H9 (cell line): ENCODE data around the gene COL27A1. TPM values are rescaled to one million over a fixed set of nuclear protein-coding genes. Genes with fewer than 3 reads are reported as not detected.

Experiments used
- DNase-seq: peaks from one replicate; pipeline ENCODE4 v3.0.0-alpha.2; 2017
- H2AFZ ChIP-seq: one replicate; pipeline ENCODE4 v1.6.1; 2013; ENCODE audit warnings: mild to moderate bottlenecking, low read length, control low read depth, moderate library complexity
- H2AK5ac ChIP-seq: 2 replicates; pipeline ENCODE4 v1.6.1; 2013; ENCODE audit warnings: low read length, control low read depth, mixed read lengths; ENCODE audit not compliant: insufficient read length
- H2BK120ac ChIP-seq: one replicate; pipeline ENCODE4 v1.6.1; 2013; ENCODE audit warnings: low read depth, mild to moderate bottlenecking, low read length, control low read depth, inconsistent platforms; ENCODE audit not compliant: poor library complexity, severe bottlenecking
- H2BK12ac ChIP-seq: 2 replicates; pipeline ENCODE4 v1.6.1; 2013; ENCODE audit warnings: low read length, control low read depth, mixed read lengths, low read depth; ENCODE audit not compliant: insufficient read length
- H2BK15ac ChIP-seq: 2 replicates; pipeline ENCODE4 v1.6.1; 2013; ENCODE audit warnings: low read depth, low read length, control low read depth
- H2BK20ac ChIP-seq: one replicate; pipeline ENCODE4 v1.6.1; 2013; ENCODE audit warnings: low read depth, mild to moderate bottlenecking, low read length, control low read depth, inconsistent platforms; ENCODE audit not compliant: poor library complexity, severe bottlenecking
- H2BK5ac ChIP-seq: 2 replicates; pipeline ENCODE4 v1.6.1; 2013; ENCODE audit warnings: low read length, control low read depth, mixed read lengths; ENCODE audit not compliant: insufficient read length
- H3K14ac ChIP-seq: 2 replicates; pipeline ENCODE4 v1.6.1; 2013; ENCODE audit warnings: low read length, control low read depth; ENCODE audit not compliant: insufficient read depth
- H3K18ac ChIP-seq: 2 replicates; pipeline ENCODE4 v1.6.1; 2013; ENCODE audit warnings: low read depth, mild to moderate bottlenecking, mixed read lengths, low read length, control low read depth; ENCODE audit not compliant: insufficient read length
- H3K23ac ChIP-seq: 2 replicates; pipeline ENCODE4 v1.6.1; 2013; ENCODE audit warnings: low read length, control low read depth, mixed read lengths, low read depth; ENCODE audit not compliant: insufficient read length
- H3K23me2 ChIP-seq: 2 replicates; pipeline ENCODE4 v1.6.1; 2013; ENCODE audit warnings: low read depth, mild to moderate bottlenecking, mixed read lengths, low read length, control low read depth; ENCODE audit not compliant: insufficient read length, poor library complexity, severe bottlenecking
- H3K27ac ChIP-seq: 2 replicates; pipeline ENCODE4 v1.5.1; 2013; ENCODE audit warnings: low read length, control low read depth, mixed read lengths, low read depth; ENCODE audit not compliant: insufficient read length
- H3K27me3 ChIP-seq: 2 replicates; pipeline ENCODE4 v1.6.1; 2013; ENCODE audit warnings: low read length, control low read depth, inconsistent platforms; ENCODE audit not compliant: insufficient read depth
- H3K4ac ChIP-seq: 2 replicates; pipeline ENCODE4 v1.6.1; 2013; ENCODE audit warnings: low read depth, mild to moderate bottlenecking, control low read depth, inconsistent platforms, low read length, moderate library complexity
- H3K4me1 ChIP-seq: 2 replicates; pipeline ENCODE4 v1.6.1; 2013; ENCODE audit warnings: low read length, control low read depth, inconsistent platforms; ENCODE audit not compliant: insufficient read depth
- H3K4me2 ChIP-seq: 2 replicates; pipeline ENCODE4 v1.6.1; 2013; ENCODE audit warnings: low read length, control low read depth, mixed read lengths; ENCODE audit not compliant: insufficient read length, insufficient read depth
- H3K56ac ChIP-seq: 2 replicates; pipeline ENCODE4 v1.6.1; 2013; ENCODE audit warnings: low read depth, mild to moderate bottlenecking, mixed read lengths, low read length, control low read depth; ENCODE audit not compliant: insufficient read length
- H3K79me1 ChIP-seq: 2 replicates; pipeline ENCODE4 v1.6.1; 2013; ENCODE audit warnings: low read depth, mild to moderate bottlenecking, moderate library complexity, low read length, control low read depth, inconsistent platforms; ENCODE audit not compliant: insufficient read depth, poor library complexity, severe bottlenecking
- H3K79me2 ChIP-seq: 2 replicates; pipeline ENCODE4 v1.6.1; 2013; ENCODE audit warnings: low read length, control low read depth, inconsistent platforms; ENCODE audit not compliant: insufficient read depth
- H3K9ac ChIP-seq: 2 replicates; pipeline ENCODE4 v1.6.1; 2013; ENCODE audit warnings: low read length, control low read depth, mixed read lengths; ENCODE audit not compliant: insufficient read length; ENCODE audit errors: extremely low read depth
- H3K9me3 ChIP-seq: one replicate; pipeline ENCODE4 v1.6.1; 2013; ENCODE audit warnings: low read depth, low read length, inconsistent platforms; ENCODE audit not compliant: control insufficient read depth
- H3T11ph ChIP-seq: one replicate; pipeline ENCODE4 v1.6.1; 2013; ENCODE audit warnings: mild to moderate bottlenecking, low read length, control low read depth, inconsistent platforms
- H4K20me1 ChIP-seq: one replicate; pipeline ENCODE4 v1.6.1; 2013; ENCODE audit not compliant: control insufficient read depth, insufficient read length, insufficient read depth
- H4K5ac ChIP-seq: 2 replicates; pipeline ENCODE4 v1.6.1; 2013; ENCODE audit warnings: low read depth, mild to moderate bottlenecking, mixed read lengths, low read length, control low read depth; ENCODE audit not compliant: insufficient read length
- H4K8ac ChIP-seq: replicated peaks from 2 replicates; pipeline ENCODE4 v1.6.1; 2013; ENCODE audit warnings: low read length, control low read depth, mixed read lengths, low read depth; ENCODE audit not compliant: insufficient read length
- H4K91ac ChIP-seq: 2 replicates; pipeline ENCODE4 v1.6.1; 2013; ENCODE audit warnings: low read depth, mild to moderate bottlenecking, moderate library complexity, mixed read lengths, low read length, control low read depth; ENCODE audit not compliant: insufficient read length
- H3K27ac Mint-ChIP-seq, 3 experiments: 2 replicates in 2 of 3; 3 replicates in 1 of 3; pipeline ENCODE4 v1.8.0; 2020 to 2021; ENCODE audit warnings: mixed read lengths in 3 of 3, mild to moderate bottlenecking in 1 of 3, moderate library complexity in 1 of 3
- H3K27me3 Mint-ChIP-seq: 2 replicates; pipeline ENCODE4 v1.8.0; 2021; ENCODE audit warnings: low read depth, mild to moderate bottlenecking, moderate library complexity, mixed read lengths
- H3K36me3 Mint-ChIP-seq, 3 experiments: 2 replicates in 2 of 3; 3 replicates in 1 of 3; pipeline ENCODE4 v1.8.0; 2020 to 2021; ENCODE audit warnings: low read depth in 3 of 3, mixed read lengths in 3 of 3; ENCODE audit not compliant: insufficient read depth in 1 of 3
- H3K4me1 Mint-ChIP-seq, 2 experiments: 2 replicates each; pipeline ENCODE4 v1.8.0; 2020; ENCODE audit warnings: mixed read lengths in 2 of 2
- H3K4me3 Mint-ChIP-seq, 2 experiments: 2 replicates in 1 of 2; 3 replicates in 1 of 2; pipeline ENCODE4 v1.8.0; 2020 to 2021; ENCODE audit warnings: mild to moderate bottlenecking in 2 of 2, mixed read lengths in 2 of 2, moderate library complexity in 1 of 2
- H3K9me3 Mint-ChIP-seq, 2 experiments: 2 replicates in 1 of 2; 3 replicates in 1 of 2; pipeline ENCODE4 v1.8.0; 2020; ENCODE audit warnings: mild to moderate bottlenecking in 2 of 2, mixed read lengths in 2 of 2, moderate library complexity in 1 of 2
- WGBS: extraction: QIAGEN DNeasy Blood & Tissue Kit; methylation state at CpG from one replicate; pipeline ENCODE4 v1.1.7; 2013; ENCODE audit warnings: missing lambda C conversion rate, low lambda C conversion rate, mixed read lengths; ENCODE audit not compliant: insufficient read length; ENCODE audit errors: extremely low coverage; 5-methylcytosine and 5-hydroxymethylcytosine counted together
- total RNA-seq: library from RNA; stranded (reverse); gene quantifications from 2 replicates; pipeline ENCODE4 v1.2.1, GENCODE V29; 2021
- TF ChIP-seq, protein P1 (sequence below): fragments of 200-600 bp; sonication (generic); conservative IDR thresholded peaks from 3 replicates; pipeline ENCODE4 v1.8.0; 2021; ENCODE audit warnings: antibody characterized with exemption, mild to moderate bottlenecking

Gene COL27A1
- total RNA-seq, 1 experiment from 2014 or later: 17.9 TPM

DNA sequence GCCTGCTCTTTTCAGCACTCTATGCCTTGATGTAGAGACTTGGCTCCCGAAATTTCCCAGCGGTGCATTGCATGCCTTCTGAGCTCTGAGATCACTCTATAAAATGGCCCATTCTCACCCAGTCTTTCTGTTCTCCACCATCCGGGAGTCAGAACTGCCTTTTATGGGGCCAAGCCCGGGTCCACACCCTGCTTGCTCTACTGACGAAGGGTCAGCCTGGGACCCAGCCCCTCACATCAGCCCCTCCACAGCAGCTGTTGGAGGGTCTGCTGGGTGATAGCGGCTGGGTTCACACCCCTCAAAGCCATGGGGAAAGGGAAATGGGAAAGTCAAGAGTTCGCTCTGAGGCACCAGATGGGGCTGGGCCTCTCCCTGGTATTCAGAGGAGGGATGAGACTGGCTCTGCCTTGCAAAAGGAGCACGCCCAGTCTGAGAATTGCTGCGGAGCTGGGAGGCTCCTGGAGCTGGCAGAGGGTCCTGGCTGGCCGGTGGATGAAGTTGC lies 101.5 kb downstream of the COL27A1 start:
- Histone ChIP-seq H3K4me1 (no peaks in the 10 kb centered on the region), H3K9ac (no peak overlapping the region), H3K23ac (no peak overlapping the region), H3K4me2 (no peak overlapping the region), H3K9me3 (no peaks in the 10 kb centered on the region), H2BK5ac (no peak overlapping the region), H3K4ac (no peak overlapping the region), H2AFZ (no peak overlapping the region), H4K5ac (no peak overlapping the region), H2BK12ac (no peak overlapping the region), H3K14ac (no peak overlapping the region), H2BK120ac (no peak overlapping the region), H2AK5ac (no peak overlapping the region), H3K56ac (no peak overlapping the region), H4K20me1 (no peaks in the 10 kb centered on the region), H4K91ac (no peak overlapping the region), H4K8ac (no peak overlapping the region), H3K27ac (no peak overlapping the region), H2BK20ac (no peak overlapping the region), H3K79me2 (no peaks in the 10 kb centered on the region), H3K23me2 (no peaks in the 10 kb centered on the region), H2BK15ac (no peak overlapping the region), H3T11ph (no peak overlapping the region), H3K18ac (no peak overlapping the region), H3K79me1 (no peaks in the 10 kb centered on the region), H3K27me3 (no peaks in the 10 kb centered on the region)
- Mint-ChIP-seq H3K27me3 (peaks cover 4% of the 10 kb centered on the region), H3K4me1 (peaks cover 5 to 15% of the 10 kb centered on the region in 2 experiments; a peak in 3 of 4 replicates), H3K4me3 (no peak overlapping the region; a peak in 1 of 5 replicates), H3K27ac (no peak overlapping the region), H3K9me3 (no peaks in the 10 kb centered on the region), H3K36me3 (no peaks in the 10 kb centered on the region; a peak in 1 of 7 replicates)
- TF ChIP-seq, protein P1, sequence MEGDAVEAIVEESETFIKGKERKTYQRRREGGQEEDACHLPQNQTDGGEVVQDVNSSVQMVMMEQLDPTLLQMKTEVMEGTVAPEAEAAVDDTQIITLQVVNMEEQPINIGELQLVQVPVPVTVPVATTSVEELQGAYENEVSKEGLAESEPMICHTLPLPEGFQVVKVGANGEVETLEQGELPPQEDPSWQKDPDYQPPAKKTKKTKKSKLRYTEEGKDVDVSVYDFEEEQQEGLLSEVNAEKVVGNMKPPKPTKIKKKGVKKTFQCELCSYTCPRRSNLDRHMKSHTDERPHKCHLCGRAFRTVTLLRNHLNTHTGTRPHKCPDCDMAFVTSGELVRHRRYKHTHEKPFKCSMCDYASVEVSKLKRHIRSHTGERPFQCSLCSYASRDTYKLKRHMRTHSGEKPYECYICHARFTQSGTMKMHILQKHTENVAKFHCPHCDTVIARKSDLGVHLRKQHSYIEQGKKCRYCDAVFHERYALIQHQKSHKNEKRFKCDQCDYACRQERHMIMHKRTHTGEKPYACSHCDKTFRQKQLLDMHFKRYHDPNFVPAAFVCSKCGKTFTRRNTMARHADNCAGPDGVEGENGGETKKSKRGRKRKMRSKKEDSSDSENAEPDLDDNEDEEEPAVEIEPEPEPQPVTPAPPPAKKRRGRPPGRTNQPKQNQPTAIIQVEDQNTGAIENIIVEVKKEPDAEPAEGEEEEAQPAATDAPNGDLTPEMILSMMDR: no peak
- DNase-seq: no peak
- WGBS: no CpG with 5 or more reads among the region's 10 CpGs
